ENCODE data around the gene MARCKSL1.

Gene MARCKSL1

DNA sequence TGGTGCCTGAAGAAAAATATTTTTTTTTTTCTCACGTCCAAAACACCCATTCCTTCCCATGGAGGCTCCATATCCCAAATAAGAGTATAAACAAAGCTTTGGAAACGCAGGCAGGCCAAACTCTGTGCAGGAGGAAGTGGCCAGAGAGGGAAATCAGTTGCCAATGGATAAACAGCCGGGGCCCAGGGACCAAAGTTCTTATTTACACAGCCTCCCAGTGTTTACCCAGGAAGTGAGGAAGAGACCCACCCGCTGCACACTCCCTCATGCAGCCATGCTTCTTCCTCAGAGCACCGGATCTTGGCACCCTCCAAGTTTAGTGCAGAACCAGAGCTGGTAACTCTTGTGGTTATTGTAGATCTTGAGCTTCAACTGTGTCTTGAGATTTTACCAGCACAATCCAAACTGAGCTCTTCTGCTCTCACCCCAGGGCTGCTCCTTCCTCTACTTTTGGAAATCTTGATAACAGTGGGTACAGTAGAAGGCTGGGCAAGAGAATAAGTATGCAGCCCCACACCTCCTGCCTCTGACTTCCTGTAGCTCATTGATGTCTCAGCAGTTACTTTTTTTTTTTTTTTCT lies 14.2 kb downstream of the MARCKSL1 start:
- no peak for DNase-seq (ENCODE audit: low read depth)
- H3K4me3 ChIP-seq (ENCODE audit: low read depth, low read length), result no peak overlapping the region
- TF ChIP-seq, protein P1, sequence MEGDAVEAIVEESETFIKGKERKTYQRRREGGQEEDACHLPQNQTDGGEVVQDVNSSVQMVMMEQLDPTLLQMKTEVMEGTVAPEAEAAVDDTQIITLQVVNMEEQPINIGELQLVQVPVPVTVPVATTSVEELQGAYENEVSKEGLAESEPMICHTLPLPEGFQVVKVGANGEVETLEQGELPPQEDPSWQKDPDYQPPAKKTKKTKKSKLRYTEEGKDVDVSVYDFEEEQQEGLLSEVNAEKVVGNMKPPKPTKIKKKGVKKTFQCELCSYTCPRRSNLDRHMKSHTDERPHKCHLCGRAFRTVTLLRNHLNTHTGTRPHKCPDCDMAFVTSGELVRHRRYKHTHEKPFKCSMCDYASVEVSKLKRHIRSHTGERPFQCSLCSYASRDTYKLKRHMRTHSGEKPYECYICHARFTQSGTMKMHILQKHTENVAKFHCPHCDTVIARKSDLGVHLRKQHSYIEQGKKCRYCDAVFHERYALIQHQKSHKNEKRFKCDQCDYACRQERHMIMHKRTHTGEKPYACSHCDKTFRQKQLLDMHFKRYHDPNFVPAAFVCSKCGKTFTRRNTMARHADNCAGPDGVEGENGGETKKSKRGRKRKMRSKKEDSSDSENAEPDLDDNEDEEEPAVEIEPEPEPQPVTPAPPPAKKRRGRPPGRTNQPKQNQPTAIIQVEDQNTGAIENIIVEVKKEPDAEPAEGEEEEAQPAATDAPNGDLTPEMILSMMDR (IDR thresholded peaks at IDR 0.05; ENCODE audit: low read depth, low read length, missing control alignments), result no peak

DNA sequence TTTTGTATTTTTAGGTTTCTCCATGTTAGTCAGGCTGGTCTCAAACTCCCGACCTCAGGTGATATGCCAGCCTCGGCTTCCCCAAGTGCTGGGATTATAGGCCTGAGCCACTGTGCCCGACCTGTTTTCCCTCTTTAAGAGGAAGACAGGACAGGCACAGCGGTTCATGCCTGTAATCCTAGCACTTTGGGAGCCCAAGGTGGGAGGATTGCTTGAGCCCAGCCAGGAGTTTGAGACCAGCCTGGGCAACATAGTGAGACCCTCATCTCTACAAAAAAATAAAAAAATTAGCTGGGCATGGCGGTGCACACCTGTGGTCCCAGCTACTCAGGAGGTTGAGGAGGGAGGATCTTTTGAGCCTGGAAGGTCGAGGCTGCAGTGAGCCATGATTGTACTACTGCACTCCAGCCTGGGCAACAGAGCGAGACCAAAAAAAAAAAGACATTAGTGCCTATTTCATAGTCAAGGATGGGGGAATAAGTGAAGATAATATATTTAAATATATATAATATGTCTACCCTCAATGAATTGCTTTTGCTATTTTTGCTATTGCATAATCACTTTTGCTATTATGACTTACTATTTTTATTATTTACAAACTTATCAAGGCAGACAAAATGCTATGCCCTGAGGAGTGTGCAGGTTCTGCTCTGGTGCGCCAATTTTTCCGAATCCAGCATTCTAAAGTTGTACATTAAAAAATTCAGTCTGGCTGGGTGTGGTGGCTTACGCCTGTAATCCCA lies 17.7 kb downstream of the MARCKSL1 start:
- no peak overlapping the region for H3K4me3 ChIP-seq (ENCODE audit: low read depth, low read length)
- TF ChIP-seq, protein P1 (IDR thresholded peaks at IDR 0.05; ENCODE audit: low read depth, low read length, missing control alignments), result no peak
- no peak for DNase-seq (ENCODE audit: low read depth)

DNA sequence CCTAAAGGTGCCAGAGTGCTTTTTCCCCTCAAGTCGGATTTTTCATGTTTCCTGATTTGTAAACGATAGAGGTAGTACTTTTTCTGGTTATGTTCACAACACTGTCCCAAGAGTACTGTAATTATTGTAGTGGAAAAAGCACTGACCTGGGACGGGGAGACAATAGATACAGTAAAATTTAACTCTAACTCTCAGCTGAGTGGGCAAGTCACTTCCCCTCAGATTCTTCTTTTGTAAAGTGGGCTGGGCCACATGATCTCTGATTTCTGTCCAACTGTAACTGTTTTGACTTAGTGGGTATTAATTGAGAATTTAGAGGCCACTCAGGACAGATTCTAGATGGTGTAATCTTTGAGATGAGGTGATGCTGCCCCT lies 19.1 kb downstream of the MARCKSL1 start:
- DNase-seq (ENCODE audit: low read depth), result no peak
- TF ChIP-seq, protein P1 (IDR thresholded peaks at IDR 0.05; ENCODE audit: low read depth, low read length, missing control alignments), result no peak
- H3K4me3 ChIP-seq (ENCODE audit: low read depth, low read length), result no peak overlapping the region

DNA sequence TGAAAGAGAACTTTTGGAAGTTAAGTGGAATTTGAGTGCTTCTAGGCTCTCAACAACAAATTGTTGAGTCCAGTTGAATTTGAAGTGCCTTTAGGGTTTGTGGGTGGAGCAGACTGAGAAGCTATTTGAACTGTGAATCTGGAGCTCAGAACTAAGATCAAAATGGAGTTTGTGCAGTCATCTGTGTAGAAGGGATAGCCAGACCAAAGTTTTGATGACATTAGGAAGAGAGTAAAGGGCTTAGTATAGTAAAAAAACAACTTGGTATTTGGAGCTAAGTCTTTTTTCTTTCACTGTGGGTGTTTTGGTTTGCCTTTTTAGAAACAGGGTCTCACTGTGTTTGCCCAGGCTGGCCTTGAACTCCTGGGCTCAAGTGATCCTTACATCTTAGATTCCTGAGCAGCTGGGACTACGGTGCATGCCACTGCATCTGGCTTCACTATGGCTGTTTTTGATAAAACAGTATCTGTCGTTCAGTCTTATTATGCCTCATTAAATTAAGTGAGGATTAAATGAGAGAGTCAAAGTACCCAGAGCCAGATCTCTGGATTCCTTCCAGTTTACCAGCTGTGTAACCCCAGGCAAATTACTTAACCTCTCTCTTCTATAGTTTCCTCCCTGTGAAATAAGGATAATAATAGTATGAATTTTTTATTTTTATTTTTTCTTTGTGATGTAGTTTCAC lies 24.2 kb downstream of the MARCKSL1 start:
- H3K4me3 ChIP-seq (ENCODE audit: low read depth, low read length), result no peak overlapping the region
- TF ChIP-seq, protein P1 (IDR thresholded peaks at IDR 0.05; ENCODE audit: low read depth, low read length, missing control alignments), result no peak
- no peak for DNase-seq (ENCODE audit: low read depth)

DNA sequence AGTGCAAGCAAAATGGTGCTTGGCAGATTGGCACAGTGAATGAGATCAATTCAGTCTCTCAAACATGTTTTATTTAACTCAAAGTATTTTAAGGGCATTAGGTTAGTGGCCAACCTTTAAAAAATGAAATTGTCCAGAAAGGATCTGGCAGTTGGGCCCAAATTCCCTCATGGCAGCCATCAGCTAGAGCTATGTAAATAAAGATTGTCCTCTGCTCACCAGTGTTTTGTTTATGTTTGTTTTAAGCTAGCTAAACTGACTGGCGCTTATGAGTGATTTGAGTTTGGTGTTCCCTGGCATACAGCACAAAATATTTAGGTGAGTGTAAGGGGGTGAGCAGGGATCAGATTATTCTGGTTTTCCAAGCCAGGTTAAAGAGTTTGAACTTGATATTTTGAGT lies 26.1 kb downstream of the MARCKSL1 start:
- DNase-seq (ENCODE audit: low read depth), result no peak
- H3K4me3 ChIP-seq (ENCODE audit: low read depth, low read length), result no peak overlapping the region
- TF ChIP-seq, protein P1 (IDR thresholded peaks at IDR 0.05; ENCODE audit: low read depth, low read length, missing control alignments), result no peak

DNA sequence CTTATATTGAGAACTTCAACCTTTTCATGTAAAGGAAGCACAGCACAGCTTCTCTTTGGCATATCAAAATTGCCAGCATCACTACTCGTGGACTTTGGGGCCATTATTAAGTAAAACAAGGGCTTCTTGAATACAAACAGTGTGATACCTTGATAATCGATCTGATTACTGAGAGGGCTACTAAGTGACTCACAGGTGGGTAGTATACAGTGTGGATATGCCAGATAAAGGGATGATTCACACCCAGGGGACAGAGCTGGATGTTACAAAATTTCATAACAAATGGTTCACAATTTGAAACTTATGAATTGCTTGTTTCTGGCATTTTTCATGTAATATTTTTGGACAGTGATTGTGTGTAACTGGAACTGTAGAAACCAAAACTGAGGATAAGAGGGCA lies 28.7 kb downstream of the MARCKSL1 start:
- DNase-seq (ENCODE audit: low read depth), result no peak
- TF ChIP-seq, protein P1 (IDR thresholded peaks at IDR 0.05; ENCODE audit: low read depth, low read length, missing control alignments), result no peak
- no peak overlapping the region for H3K4me3 ChIP-seq (ENCODE audit: low read depth, low read length)
